ENCODE measurements around the gene HMSD.

HMSD gene

GRCh38 chr18:63969942-63970808, 21.1 kb downstream of the HMSD start, which contains the start of gene SERPINB8:
TSS of gene SERPINB8 (plus strand) at chr18:63970081. CDS start at chr18:63978309, 8,228 bp downstream.
- H3K27ac Mint-ChIP-seq = peak within 1 kb of the TSS; percentile 96
- peaks cover 8% of the 10 kb centered on the region for H3K36me3 Mint-ChIP-seq (ENCODE audit: low read depth)
- DNase-seq = peak; percentile 84
- peaks cover 39% of the 10 kb centered on the region for H3K4me1 Mint-ChIP-seq (ENCODE audit: low read depth)
- no peaks in the 10 kb centered on the region for H3K27me3 Mint-ChIP-seq
- H3K9me3 Mint-ChIP-seq = no peaks in the 10 kb centered on the region
- H3K4me3 Mint-ChIP-seq = peak within 1 kb of the TSS; percentile 86

GRCh38 chr18:63970809-63971205, 21.7 kb downstream of the HMSD start:
- Mint-ChIP-seq H3K27ac (peak overlapping the region; percentile 96), H3K27me3 (no peaks in the 10 kb centered on the region), H3K4me3 (peak overlapping the region; percentile 86), H3K4me1 (ENCODE audit: low read depth) (peaks cover 40% of the 10 kb centered on the region), H3K9me3 (no peaks in the 10 kb centered on the region), H3K36me3 (ENCODE audit: low read depth) (peaks cover 8% of the 10 kb centered on the region)
- no peak for DNase-seq

- Mint-ChIP-seq H3K4me3 (peak overlapping the region; percentile 86), H3K4me1 (ENCODE audit: low read depth) (peaks cover 40% of the 10 kb centered on the region), H3K27me3 (no peaks in the 10 kb centered on the region), H3K9me3 (no peaks in the 10 kb centered on the region), H3K36me3 (ENCODE audit: low read depth) (peaks cover 8% of the 10 kb centered on the region), H3K27ac (peak overlapping the region; percentile 96)
- DNase-seq = no peak
These were observed 22.4 kb downstream of the HMSD start for GRCh38 chr18:63971320-63972001.

- Mint-ChIP-seq H3K4me3 (peak overlapping the region; percentile 86), H3K4me1 (ENCODE audit: low read depth) (peaks cover 40% of the 10 kb centered on the region), H3K27me3 (no peaks in the 10 kb centered on the region), H3K27ac (no peak overlapping the region), H3K36me3 (ENCODE audit: low read depth) (peaks cover 8% of the 10 kb centered on the region), H3K9me3 (no peaks in the 10 kb centered on the region)
- DNase-seq = no peak
These were observed 22.9 kb downstream of the HMSD start for GRCh38 chr18:63972002-63972376.

- Mint-ChIP-seq H3K4me1 (ENCODE audit: low read depth) (peaks cover 42% of the 10 kb centered on the region), H3K9me3 (no peaks in the 10 kb centered on the region), H3K36me3 (ENCODE audit: low read depth) (peaks cover 10% of the 10 kb centered on the region), H3K27me3 (no peaks in the 10 kb centered on the region), H3K4me3 (no peak overlapping the region), H3K27ac (peak overlapping the region; percentile 16)
- DNase-seq = no peak
These were observed 25.9 kb downstream of the HMSD start for GRCh38 chr18:63974991-63975390.

GRCh38 chr18:63975628-63976027, 26.5 kb downstream of the HMSD start:
- Mint-ChIP-seq H3K27me3 (no peaks in the 10 kb centered on the region), H3K4me1 (ENCODE audit: low read depth) (peaks cover 42% of the 10 kb centered on the region), H3K4me3 (no peak overlapping the region), H3K27ac (no peak overlapping the region), H3K9me3 (no peaks in the 10 kb centered on the region), H3K36me3 (ENCODE audit: low read depth) (peaks cover 15% of the 10 kb centered on the region)
- no peak for DNase-seq

- H3K36me3 Mint-ChIP-seq (ENCODE audit: low read depth) = peaks cover 26% of the 10 kb centered on the region
- H3K27me3 Mint-ChIP-seq = no peaks in the 10 kb centered on the region
- peaks cover 29% of the 10 kb centered on the region for H3K4me1 Mint-ChIP-seq (ENCODE audit: low read depth)
- H3K4me3 Mint-ChIP-seq = no peak overlapping the region
- H3K9me3 Mint-ChIP-seq = no peaks in the 10 kb centered on the region
- DNase-seq = no peak
- H3K27ac Mint-ChIP-seq = no peak overlapping the region
These were observed 27.9 kb downstream of the HMSD start for GRCh38 chr18:63977040-63977439.

GRCh38 chr18:63979409-63979920, 30.4 kb downstream of the HMSD start:
- Mint-ChIP-seq H3K4me1 (ENCODE audit: low read depth) (peaks cover 21% of the 10 kb centered on the region), H3K4me3 (no peak overlapping the region), H3K36me3 (ENCODE audit: low read depth) (peaks cover 49% of the 10 kb centered on the region), H3K27me3 (no peaks in the 10 kb centered on the region), H3K27ac (no peak overlapping the region), H3K9me3 (no peaks in the 10 kb centered on the region)
- peak; percentile 34 for DNase-seq

GRCh38 chr18:63980027-63980426, 30.9 kb downstream of the HMSD start:
- peaks cover 15% of the 10 kb centered on the region for H3K4me1 Mint-ChIP-seq (ENCODE audit: low read depth)
- peaks cover 54% of the 10 kb centered on the region for H3K36me3 Mint-ChIP-seq (ENCODE audit: low read depth)
- H3K4me3 Mint-ChIP-seq = no peak overlapping the region
- DNase-seq = no peak
- no peaks in the 10 kb centered on the region for H3K27me3 Mint-ChIP-seq
- H3K9me3 Mint-ChIP-seq = no peaks in the 10 kb centered on the region
- H3K27ac Mint-ChIP-seq = no peak overlapping the region

- peaks cover 63% of the 10 kb centered on the region for H3K36me3 Mint-ChIP-seq (ENCODE audit: low read depth)
- no peaks in the 10 kb centered on the region for H3K27me3 Mint-ChIP-seq
- H3K4me1 Mint-ChIP-seq (ENCODE audit: low read depth) = peaks cover 13% of the 10 kb centered on the region
- H3K9me3 Mint-ChIP-seq = no peaks in the 10 kb centered on the region
- no peak for DNase-seq
- no peak overlapping the region for H3K27ac Mint-ChIP-seq
- H3K4me3 Mint-ChIP-seq = no peak overlapping the region
These were observed 31.9 kb downstream of the HMSD start for GRCh38 chr18:63980896-63981460.

- H3K4me1 Mint-ChIP-seq (ENCODE audit: low read depth) = peaks cover 13% of the 10 kb centered on the region
- DNase-seq = no peak
- H3K4me3 Mint-ChIP-seq = no peak overlapping the region
- no peaks in the 10 kb centered on the region for H3K9me3 Mint-ChIP-seq
- H3K27me3 Mint-ChIP-seq = no peaks in the 10 kb centered on the region
- peaks cover 70% of the 10 kb centered on the region for H3K36me3 Mint-ChIP-seq (ENCODE audit: low read depth)
- H3K27ac Mint-ChIP-seq = no peak overlapping the region
These were observed 32.6 kb downstream of the HMSD start for GRCh38 chr18:63981719-63982118.

GRCh38 chr18:63982361-63982760, 33.3 kb downstream of the HMSD start:
- no peaks in the 10 kb centered on the region for H3K27me3 Mint-ChIP-seq
- H3K36me3 Mint-ChIP-seq (ENCODE audit: low read depth) = peaks cover 77% of the 10 kb centered on the region
- H3K27ac Mint-ChIP-seq = no peak overlapping the region
- no peaks in the 10 kb centered on the region for H3K9me3 Mint-ChIP-seq
- no peak for DNase-seq
- peaks cover 11% of the 10 kb centered on the region for H3K4me1 Mint-ChIP-seq (ENCODE audit: low read depth)
- no peak overlapping the region for H3K4me3 Mint-ChIP-seq

- H3K4me1 Mint-ChIP-seq (ENCODE audit: low read depth) = no peaks in the 10 kb centered on the region
- H3K9me3 Mint-ChIP-seq = no peaks in the 10 kb centered on the region
- no peak overlapping the region for H3K4me3 Mint-ChIP-seq
- H3K27ac Mint-ChIP-seq = no peak overlapping the region
- DNase-seq = no peak
- peaks cover 71% of the 10 kb centered on the region for H3K36me3 Mint-ChIP-seq (ENCODE audit: low read depth)
- no peaks in the 10 kb centered on the region for H3K27me3 Mint-ChIP-seq
These were observed 37.8 kb downstream of the HMSD start for GRCh38 chr18:63986885-63987284.

- Mint-ChIP-seq H3K27me3 (no peaks in the 10 kb centered on the region), H3K36me3 (ENCODE audit: low read depth) (peaks cover 66% of the 10 kb centered on the region)
- no peak for DNase-seq
These were observed 38.6 kb downstream of the HMSD start for GRCh38 chr18:63987743-63988142.

More at GRCh38 chr18:63987743-63988142, 38.6 kb downstream of the HMSD start:
- Mint-ChIP-seq H3K4me3 (no peak overlapping the region), H3K9me3 (no peaks in the 10 kb centered on the region), H3K4me1 (ENCODE audit: low read depth) (peaks cover 4% of the 10 kb centered on the region), H3K27ac (no peak overlapping the region)
